Ascending aorta (tissue), 2 donors: ENCODE data around the gene PCAT7. TPM values are rescaled to one million over a fixed set of nuclear protein-coding genes. Genes with fewer than 3 reads are reported as not detected.

Experiments used
- DNase-seq, 2 donors: peaks; one replicate each; pipeline ENCODE4 v3.0.0-alpha.2; 2019; ENCODE audit warnings: low spot score in 2 of 2
- H3K27ac ChIP-seq, 2 donors: fragments of 200-600 bp; sonication (generic); one replicate each; pipeline ENCODE4 v1.5.1; 2016 to 2017; ENCODE audit warnings: mild to moderate bottlenecking in 1 of 2
- H3K27me3 ChIP-seq: fragments of 200-600 bp; sonication (generic); one replicate; pipeline ENCODE4 v1.5.1; 2017
- H3K36me3 ChIP-seq, 2 donors: fragments of 200-600 bp; sonication (generic); one replicate each; pipeline ENCODE4 v1.5.1; 2016
- H3K4me1 ChIP-seq, 2 donors: fragments of 200-600 bp; sonication (generic); one replicate each; pipeline ENCODE4 v1.5.1; 2016 to 2017; ENCODE audit warnings: mild to moderate bottlenecking in 1 of 2
- H3K4me3 ChIP-seq, 2 donors: fragments of 200-600 bp; sonication (generic); one replicate each; pipeline ENCODE4 v1.5.1; 2016 to 2017; ENCODE audit warnings: mild to moderate bottlenecking in 1 of 2
- H3K9me3 ChIP-seq, 2 donors: fragments of 200-600 bp; sonication (generic); one replicate each; pipeline ENCODE4 v1.5.1; 2016
- intact Hi-C: fragments of 100-400 bp; cut with DNase I; formaldehyde crosslinking; loops from one replicate; pipeline ENCODE4 v1.15.1; 2023
- total RNA-seq: library from RNA; depleted of rRNA; stranded (reverse); fragments of >200 nt; gene quantifications from one replicate; pipeline ENCODE4 v1.1.0, GENCODE V29; 2016
- TF ChIP-seq, protein P1 (sequence below), 3 experiments: fragments of 200-600 bp in 2 of 3; fragments of 450-650 bp in 1 of 3; sonication (generic) in 2 of 3; IDR thresholded peaks; one replicate each; pipeline ENCODE4 v1.5.1; 2016 to 2019; ENCODE audit warnings: antibody characterized with exemption in 3 of 3, mild to moderate bottlenecking in 1 of 3, moderate library complexity in 1 of 3

Gene PCAT7
- total RNA-seq, 1 donor from 2014 or later, result not detected

DNA sequence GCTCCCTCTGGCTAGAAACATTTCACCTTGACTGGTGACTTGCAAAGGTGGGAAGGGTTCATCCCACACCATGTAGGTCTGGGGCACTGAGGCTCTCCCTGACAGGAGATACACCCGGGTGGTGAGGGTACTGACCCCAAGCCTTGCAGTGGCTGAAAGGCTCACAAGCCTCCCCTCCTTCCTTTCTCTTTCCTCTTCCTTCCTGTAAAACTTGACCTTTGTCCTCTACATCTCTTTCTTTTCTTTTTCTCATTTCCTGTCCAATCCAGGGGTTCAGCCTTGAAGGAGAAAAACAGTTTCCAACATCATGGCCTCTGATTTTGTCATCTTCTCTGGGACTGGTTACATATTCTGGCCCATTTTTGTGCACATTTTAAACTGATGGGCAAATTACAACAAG lies 22.2 kb downstream of the PCAT7 start:
- Histone ChIP-seq H3K4me1 (no peaks in the 10 kb centered on the region), H3K9me3 (no peaks in the 10 kb centered on the region), H3K4me3 (no peak overlapping the region), H3K36me3 (no peaks in the 10 kb centered on the region), H3K27ac (no peak overlapping the region), H3K27me3 (no peaks in the 10 kb centered on the region)
- intact Hi-C loops, result no loop called here
- TF ChIP-seq, protein P1, sequence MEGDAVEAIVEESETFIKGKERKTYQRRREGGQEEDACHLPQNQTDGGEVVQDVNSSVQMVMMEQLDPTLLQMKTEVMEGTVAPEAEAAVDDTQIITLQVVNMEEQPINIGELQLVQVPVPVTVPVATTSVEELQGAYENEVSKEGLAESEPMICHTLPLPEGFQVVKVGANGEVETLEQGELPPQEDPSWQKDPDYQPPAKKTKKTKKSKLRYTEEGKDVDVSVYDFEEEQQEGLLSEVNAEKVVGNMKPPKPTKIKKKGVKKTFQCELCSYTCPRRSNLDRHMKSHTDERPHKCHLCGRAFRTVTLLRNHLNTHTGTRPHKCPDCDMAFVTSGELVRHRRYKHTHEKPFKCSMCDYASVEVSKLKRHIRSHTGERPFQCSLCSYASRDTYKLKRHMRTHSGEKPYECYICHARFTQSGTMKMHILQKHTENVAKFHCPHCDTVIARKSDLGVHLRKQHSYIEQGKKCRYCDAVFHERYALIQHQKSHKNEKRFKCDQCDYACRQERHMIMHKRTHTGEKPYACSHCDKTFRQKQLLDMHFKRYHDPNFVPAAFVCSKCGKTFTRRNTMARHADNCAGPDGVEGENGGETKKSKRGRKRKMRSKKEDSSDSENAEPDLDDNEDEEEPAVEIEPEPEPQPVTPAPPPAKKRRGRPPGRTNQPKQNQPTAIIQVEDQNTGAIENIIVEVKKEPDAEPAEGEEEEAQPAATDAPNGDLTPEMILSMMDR (IDR thresholded peaks at IDR 0.05), result no peak
- DNase-seq, result no peak

DNA sequence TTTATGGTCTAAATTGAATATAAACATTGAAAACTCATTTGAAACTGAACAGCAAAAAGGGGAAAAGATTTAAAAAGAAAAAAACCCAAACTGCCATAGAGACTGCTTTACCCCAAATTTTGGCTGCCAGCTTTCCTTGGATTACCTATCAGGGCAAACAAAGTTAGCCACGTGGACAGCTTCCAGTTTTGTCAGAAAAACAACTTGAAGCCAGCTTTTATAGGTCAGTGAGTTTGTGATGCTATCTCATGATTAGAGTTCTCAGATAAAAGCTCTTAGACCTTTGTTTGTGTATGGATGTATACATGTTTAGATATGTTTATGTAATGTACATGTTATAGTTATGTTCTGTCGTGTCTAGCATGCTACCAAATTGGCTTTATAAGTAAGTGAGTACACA lies 22.7 kb downstream of the PCAT7 start:
- Histone ChIP-seq H3K4me1 (no peaks in the 10 kb centered on the region), H3K4me3 (no peak overlapping the region), H3K27ac (no peak overlapping the region), H3K27me3 (no peaks in the 10 kb centered on the region), H3K36me3 (no peaks in the 10 kb centered on the region), H3K9me3 (no peaks in the 10 kb centered on the region)
- TF ChIP-seq, protein P1 (IDR thresholded peaks at IDR 0.05), result no peak
- intact Hi-C loops, result no loop called here
- no peak for DNase-seq

DNA sequence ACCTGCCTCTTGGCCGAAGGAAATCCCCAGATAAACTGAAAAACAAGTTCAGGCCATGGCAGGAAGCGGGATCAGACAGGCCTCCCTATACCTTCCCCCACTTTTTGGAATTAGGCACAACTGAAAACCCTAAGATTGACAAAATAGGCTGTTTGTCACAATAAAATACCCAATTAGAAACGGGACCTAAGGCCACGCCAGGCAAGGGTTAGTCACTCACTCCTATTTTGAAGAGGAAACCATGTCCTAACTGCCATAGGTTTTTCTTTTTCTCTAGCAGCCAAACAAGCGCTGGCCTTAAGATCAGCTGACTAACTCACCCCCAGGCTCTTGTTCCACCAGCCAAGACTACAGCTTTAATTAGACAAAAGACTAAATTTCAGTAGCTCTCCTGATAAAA lies 26.8 kb downstream of the PCAT7 start:
- Histone ChIP-seq H3K4me1 (no peaks in the 10 kb centered on the region), H3K4me3 (no peak overlapping the region), H3K27me3 (no peaks in the 10 kb centered on the region), H3K9me3 (no peaks in the 10 kb centered on the region), H3K36me3 (no peaks in the 10 kb centered on the region), H3K27ac (no peak overlapping the region)
- TF ChIP-seq, protein P1 (IDR thresholded peaks at IDR 0.05), result no peak
- intact Hi-C loops, result no loop called here
- no peak for DNase-seq

DNA sequence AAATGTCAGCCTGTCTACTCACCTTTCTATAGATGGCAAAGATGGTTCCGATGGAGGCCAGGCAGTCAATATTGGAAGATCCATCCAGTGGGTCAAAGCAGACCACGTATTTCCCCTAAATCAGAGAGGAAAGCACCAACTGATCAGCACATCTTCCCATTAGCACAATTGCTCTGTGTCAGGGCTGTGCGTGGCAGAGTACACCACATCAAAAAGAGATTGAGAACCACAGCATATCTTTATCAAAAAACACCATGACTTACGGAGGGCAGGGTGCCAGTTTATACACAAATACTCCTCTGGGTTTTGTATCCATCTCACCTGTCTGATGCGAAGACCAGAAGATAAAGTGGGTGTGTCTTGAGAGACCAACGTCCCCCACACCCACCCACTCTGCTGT lies 29.7 kb downstream of the PCAT7 start:
- Histone ChIP-seq H3K4me1 (no peaks in the 10 kb centered on the region), H3K9me3 (no peaks in the 10 kb centered on the region), H3K27ac (no peak overlapping the region), H3K36me3 (no peaks in the 10 kb centered on the region), H3K27me3 (no peaks in the 10 kb centered on the region), H3K4me3 (no peak overlapping the region)
- no peak for DNase-seq
- intact Hi-C loops, result no loop called here
- TF ChIP-seq, protein P1 (IDR thresholded peaks at IDR 0.05), result no peak

DNA sequence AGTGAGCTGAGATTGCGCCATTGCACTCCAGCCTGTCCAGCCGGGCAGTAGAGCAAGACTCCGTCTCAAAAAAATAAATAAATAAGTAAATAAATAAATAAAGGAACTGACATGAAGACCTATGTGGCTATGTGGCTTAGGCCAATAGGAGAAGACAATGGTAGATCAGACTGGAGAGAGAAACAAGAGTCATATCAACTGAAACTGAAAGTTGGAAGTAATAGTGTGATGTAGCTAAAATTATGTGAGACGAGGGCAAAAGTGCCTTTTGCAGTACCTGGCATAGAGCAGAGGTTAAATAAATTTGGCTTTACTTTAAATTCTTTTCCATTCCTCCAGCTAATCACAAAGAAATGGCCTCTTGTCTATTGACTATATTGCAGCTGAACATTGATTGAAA lies 31.4 kb downstream of the PCAT7 start:
- intact Hi-C loops, result no loop called here
- TF ChIP-seq, protein P1 (IDR thresholded peaks at IDR 0.05), result no peak
- H3K9me3 ChIP-seq, result no peaks in the 10 kb centered on the region
- no peak overlapping the region for H3K4me3 ChIP-seq
- no peaks in the 10 kb centered on the region for H3K36me3 ChIP-seq
- DNase-seq, result no peak
- H3K27me3 ChIP-seq, result no peaks in the 10 kb centered on the region
- H3K27ac ChIP-seq, result no peak overlapping the region
- no peaks in the 10 kb centered on the region for H3K4me1 ChIP-seq

DNA sequence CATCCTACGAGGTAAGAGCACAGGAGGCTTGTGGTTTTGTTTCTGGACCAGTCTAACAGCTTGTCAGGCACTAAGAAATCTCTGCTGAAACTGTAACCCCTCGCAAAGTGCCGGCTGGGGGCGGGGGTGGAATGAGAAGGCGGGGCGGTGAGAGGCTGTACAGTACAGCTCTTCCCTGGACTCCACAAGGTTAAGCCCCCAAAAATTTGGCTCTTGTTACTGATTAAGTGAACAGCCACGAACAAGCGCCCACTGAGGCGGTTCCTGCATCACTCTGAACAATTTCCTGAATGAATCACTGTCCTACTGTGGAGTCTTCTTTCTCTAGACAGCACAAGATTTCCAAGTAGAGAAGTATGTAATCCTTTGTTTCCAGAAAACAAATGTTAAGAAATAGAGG lies 31.9 kb downstream of the PCAT7 start:
- Histone ChIP-seq H3K36me3 (no peaks in the 10 kb centered on the region), H3K27me3 (no peaks in the 10 kb centered on the region), H3K27ac (no peak overlapping the region), H3K4me3 (no peak overlapping the region), H3K9me3 (no peaks in the 10 kb centered on the region), H3K4me1 (no peaks in the 10 kb centered on the region)
- TF ChIP-seq, protein P1 (IDR thresholded peaks at IDR 0.05), result no peak
- intact Hi-C loops, result no loop called here
- DNase-seq, result no peak
